COLO829 (cell line): ENCODE measurements around the gene SERTAD4.
"Not testable (repeated sequence)": the region's sequence is repeated elsewhere in the genome, so short reads cannot be mapped to it uniquely, and the experiment has no call there.

Experiments used
- DNase-seq: peaks from one replicate; pipeline ENCODE4 v3.0.0; 2012; ENCODE audit warnings: low spot score

SERTAD4 gene

DNA sequence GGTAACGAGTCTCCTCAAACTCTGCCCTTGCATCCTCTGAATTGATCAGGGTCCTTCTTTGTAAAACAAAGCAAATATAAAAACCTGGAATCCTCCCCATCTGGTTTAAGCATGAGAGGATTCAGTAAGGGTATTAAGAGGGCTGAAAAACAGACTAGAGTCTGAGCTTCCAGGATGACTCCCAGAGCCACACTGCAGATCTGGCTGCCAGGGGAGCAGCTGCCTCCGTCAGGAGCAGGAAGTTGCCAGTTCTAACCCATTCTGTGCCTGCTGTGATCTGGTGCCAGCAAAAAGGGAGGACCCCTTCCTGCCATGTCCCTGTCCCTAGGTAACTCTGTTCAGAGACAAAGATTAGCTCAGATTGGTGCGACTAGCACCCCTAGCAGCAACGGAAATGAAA lies 27.5 kb downstream of the SERTAD4 start:
- no peak for DNase-seq

DNA sequence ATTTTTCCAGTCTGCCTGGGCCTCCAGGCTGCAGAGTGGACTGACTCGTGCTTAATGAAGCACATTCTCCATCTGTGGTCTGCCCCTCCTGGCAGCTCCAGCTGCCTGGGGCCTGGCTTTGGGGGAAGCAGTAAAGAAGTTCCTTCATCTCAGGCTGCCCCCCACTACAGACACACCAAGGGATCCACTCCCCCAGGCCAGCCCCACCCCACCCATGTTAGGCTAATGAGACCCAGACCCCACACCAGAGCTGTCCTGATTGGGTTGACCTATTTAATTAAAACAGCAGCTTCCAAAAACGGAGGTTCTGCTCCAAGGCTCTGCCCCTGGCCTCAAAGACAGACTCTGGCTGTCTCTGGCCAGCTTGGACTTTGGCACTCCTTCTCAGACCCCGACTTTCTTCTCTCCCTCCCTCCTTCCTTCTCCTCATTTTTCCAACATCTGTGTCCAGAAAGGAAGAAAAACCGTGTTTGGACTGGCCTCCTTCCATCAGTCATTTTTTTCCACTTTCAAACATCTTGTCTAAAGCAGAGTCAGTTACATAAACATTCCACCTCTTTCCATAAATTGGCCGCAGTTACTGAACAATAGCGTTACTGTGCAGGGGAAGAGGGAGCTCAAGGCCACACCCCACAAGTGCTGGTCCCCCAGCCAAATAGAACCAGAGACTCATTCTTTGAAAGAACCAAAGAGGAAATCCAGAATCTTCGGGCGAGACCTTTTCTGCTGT lies 29.7 kb downstream of the SERTAD4 start:
- peak; percentile 92 for DNase-seq

DNA sequence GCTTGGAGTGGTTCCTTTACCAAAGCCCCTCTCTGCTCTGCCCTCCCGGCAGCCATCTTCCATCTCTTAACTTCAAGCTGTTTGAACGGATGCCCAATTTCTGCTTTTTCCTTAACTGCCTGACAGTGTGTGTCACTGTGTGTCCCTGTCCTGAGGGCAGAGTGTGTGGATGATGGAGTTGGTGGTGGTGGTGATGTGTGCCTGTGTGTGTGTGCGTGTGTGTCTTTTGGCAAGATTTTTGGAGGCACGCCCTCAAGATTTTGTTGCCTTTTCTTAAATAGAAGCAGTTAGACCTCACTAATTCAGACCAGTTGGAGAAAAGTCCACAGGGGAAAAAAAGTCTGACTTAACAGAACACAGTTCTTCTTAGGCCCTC lies 30.3 kb downstream of the SERTAD4 start:
- DNase-seq = no peak

DNA sequence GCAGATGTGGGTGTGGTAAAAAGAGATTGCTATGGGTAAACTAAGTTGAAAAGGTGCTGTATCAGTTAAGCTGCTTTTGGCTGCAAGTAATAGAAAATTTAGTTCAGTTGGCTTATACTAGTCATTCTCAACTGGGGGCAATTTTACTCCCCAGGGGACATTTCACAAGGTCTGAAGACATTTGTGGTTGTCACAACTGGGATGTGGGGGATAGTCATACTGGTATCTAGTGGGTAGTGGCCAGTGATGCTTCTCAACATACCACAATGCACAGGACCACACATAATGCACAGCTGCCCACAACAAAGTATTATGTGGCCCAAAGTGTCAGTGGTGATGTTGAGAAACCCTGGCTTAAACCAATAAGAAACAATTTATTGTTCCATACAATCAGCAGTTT lies 31.4 kb downstream of the SERTAD4 start:
- no peak for DNase-seq

DNA sequence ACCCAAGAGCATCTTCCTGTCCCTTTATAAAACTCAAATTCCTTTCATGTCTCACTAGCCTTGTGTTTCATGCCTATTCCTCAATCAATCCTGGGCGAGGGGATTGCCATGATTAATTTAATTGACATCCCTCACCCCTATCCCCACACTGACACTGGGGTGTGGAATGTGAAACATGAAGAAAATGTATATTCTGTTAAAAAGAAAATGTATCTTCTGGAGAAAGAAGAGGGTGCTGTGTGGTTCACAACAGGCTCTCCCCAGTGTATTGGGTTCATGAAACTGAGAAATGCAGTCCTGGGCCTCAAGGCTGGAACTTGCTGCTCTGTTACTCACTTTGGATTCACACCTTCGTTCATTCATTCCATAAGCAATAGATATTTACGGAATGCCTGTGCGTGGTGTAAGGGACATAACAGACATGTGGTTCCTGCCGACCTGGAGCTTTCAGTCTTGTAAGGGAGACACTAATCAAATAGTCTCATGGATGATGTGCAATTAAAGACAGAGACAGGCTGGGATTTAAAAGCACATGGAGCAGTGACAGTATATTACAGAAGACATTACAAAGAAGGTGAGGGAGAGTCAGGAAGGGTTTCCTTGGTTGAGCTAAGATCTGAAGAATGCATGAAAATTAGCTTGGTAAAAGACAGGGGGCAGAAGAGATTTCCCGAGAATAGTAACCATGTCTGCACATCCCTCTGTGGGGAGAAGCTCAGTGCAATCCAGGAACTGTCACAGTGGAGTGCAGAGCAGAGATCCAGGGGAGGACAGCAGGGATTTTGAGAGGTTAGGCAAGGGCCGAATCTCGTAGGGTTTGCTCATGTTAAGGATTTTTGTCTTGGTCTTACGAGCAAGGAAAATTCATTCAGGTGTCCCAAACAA lies 32.1 kb downstream of the SERTAD4 start:
- DNase-seq = no peak

DNA sequence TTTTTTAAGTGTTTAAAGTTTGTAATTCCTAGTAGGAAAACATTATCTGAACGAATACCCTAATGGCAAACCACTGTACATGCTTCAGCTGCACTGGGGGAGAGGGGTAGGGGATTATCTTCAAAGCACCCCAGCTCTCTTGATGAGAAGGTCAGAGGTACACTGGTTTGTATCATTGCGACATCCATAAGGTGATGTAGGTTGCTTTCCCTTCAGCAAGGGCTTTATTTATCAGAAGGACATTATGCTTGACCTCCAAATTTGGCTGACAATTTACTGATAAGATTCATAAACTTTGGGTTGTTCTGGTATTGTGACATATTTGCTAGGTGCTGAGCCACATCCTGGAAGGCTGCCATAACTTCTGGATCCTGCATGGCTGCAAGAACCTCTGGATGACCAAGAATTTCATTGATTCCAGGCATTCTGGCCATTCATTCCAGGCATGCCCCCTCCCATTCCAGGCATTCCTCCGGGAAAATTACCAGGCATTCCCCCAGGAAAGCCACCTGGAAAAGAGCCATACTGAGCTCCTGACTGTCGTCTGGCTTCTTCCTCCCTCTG lies 32.9 kb downstream of the SERTAD4 start:
- not testable (repeated sequence) for DNase-seq

DNA sequence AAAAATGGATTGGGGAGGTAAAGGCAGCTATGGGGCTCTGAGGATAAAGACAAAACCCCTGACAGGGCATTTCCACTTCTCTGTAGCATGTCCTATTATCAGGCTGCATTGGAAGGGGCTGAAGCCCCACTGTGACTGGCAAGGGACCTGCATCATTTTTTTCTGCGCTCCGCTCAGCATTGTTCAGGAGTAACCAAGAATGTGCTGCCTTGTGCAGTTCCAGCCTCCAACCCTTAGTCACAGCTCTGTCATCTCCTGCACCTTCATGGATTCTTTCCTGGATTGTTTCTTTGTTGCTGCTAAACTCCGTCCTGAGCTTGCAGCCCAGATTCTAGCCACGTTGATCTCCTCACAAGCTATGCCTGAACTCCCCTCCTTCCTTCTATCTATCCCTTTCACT lies 37.4 kb downstream of the SERTAD4 start:
- DNase-seq = no peak

DNA sequence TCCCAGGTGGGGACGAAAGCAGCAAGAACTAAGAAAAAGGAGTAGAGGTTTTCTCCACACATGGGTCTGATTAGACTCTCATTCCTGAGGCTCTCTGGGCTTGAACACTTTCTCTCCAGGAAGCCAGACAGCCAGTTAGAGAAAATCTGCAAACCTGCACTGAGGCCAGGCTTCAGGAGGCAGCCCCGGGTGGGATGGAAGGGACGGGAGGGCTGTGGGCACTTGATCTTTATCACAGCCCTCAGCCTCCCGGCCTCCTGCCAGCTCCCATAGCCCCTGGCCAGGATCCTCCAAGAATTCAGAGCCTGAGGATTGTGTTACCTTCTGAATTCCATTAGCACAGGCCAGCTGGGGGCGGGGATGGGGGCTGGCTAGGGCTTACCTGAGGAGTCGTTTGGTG lies 40.1 kb downstream of the SERTAD4 start:
- DNase-seq = no peak

DNA sequence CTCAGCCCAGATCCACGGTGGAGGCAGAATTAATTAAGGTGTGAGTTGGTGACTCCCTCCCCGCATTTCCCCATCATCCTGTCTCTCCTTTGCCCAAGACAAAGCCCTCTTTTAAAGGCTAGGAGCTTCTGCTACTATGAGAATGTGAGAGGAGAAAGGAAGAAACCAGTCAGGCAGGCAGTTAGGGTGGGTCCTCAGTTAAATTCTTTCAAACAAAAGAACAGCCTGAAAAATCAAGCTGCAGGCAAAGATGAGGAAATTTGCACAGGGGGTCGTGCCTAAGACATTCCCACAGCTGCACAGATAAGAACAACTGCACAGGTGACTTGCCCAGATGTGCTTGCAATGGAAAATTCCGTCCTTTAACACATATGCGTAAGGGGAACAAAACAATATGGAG lies 47.6 kb downstream of the SERTAD4 start:
- no peak for DNase-seq

DNA sequence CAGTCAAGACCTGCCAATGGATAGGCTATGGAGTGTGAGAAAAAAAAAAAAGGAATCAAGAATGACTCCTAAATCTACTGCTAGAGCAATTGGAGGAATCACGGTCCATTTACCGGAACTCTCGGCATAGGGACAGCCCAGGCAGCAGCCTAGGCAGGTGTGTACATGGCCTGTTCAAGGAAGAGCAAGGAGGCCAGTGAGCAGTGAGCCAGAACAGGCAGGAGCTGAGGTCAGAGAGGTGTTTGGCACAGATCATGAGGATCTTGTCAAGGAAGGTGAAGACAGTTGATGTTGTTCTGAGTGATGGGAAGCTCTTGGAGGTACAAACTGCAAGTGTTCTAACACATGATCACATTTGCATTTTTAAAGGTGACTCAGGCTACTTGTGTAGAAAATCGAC lies 55.5 kb downstream of the SERTAD4 start:
- DNase-seq = no peak

DNA sequence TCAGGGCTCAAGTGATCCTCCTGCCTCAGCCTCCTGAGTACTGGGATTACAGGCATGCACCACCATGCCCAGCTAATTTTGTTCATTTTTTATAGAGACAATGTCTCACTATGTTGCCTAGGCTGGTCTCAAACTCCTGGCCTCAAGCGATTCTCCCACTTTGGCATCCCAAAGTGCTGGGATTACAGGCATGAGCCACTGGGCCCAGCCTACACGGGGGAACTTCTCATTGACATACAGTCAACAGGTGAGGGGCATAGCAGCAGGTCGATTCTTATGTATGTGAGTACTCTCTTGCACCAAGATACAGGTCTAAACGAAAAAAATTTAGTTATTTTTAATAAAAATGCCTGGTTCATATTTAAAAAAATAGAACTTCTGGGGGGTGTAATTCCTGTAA lies 56.7 kb downstream of the SERTAD4 start:
- DNase-seq = no peak

DNA sequence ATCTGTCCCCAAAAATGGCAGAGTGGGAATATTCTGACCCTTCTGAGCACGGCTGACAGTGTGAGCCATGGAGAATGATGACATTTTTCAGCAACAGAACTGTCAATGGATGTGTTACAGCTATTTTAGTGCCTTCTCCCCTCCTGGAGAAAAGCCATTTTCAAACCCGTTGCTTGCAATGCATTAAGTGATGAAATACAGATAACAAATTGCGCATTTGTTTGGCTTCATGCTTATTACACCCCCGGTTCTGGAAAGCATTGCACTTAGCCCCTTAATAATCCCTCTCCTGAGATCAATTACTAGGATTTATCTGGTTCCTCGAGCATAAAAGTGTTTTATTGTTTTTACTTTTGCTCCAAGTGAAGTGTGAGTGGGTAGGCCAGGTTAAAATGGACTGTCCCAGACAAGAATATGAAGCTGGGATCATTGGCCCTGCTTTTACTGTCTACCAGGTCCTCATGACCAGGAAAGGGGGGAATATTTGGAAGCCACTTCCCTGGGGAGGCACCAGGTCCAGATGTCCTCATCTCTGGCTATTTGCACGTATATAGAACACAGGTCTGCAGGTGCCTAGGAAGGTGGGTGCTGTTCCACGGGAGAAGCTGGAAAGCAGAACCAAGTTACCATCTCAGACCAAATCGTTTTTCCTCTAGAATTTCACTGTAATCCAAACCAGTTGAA lies 58.6 kb downstream of the SERTAD4 start:
- no peak for DNase-seq

DNA sequence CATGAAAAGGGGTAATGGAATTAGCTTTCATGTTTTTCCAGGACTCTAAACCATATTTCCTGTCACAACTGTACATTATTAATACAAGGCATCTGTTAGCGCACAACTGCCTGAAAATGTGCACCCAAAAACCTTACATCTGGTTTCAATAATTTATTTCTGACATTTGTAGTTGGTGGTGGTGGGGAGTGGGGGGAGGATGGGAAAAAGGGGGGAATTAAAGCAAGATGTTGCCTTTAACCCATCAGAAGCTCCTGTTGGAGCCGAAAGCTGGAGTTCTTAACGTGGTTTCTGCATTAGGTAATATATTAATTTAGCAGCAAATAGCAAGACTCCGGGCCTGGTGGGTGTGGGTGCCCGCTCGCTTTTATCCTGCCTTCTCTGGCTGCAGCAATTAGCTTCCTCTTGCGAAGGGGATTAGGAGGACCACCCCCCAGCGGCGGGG lies 59.2 kb downstream of the SERTAD4 start:
- DNase-seq = no peak

DNA sequence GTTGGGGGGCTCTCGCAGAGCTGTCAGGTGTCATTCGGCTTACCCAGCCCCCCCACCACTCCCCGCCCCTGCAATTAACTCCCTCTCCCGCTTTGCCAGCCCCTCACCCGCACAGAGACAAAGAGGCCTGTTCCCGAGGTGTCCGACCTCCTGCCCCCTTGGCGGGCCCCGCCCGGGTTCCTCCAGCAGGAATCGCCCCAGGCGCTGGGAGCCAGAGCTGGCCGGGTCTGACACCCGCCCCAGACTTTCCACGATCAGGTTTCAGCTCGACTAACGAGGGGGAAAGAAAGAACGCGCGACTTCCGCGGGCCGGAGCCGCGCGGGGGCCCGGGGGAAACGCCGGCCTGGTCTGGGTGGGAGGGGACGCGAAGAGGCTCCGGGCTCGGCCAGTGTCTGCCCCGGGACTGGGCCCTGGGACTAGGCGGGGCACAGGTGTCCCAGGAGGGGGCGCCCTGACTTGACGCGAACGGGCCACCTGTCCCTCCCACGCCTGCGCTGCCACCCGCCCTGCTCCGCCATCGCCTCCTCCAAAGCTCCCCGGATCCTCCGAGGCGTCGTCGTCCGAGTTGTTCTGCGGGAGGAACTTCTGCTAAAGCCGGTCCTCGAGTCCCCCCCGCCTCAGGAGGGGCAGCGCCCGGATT lies 59.8 kb downstream of the SERTAD4 start:
- peak; percentile 58 for DNase-seq

DNA sequence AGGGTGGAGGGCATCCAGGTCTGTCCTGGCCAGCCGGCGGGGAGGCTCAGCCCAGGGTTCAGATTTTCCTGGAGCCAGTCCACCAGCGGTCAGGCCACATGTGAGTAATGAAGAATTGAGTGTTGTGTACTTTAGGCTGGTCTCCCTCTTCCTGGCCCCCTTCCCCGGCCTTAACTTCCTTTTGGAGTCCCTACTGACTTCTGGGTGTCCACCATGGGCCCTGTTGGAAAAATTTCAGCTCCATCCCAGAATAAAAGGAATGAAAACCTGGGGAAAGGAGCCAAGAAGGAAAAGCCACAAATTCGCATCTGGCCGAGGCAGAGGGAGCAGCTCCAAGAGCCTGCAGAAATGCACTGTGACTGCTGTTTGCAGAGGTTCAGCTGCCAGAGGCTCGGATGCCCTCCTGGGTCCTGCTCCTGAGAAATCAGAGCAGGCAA lies 60.6 kb downstream of the SERTAD4 start:
- DNase-seq = no peak

DNA sequence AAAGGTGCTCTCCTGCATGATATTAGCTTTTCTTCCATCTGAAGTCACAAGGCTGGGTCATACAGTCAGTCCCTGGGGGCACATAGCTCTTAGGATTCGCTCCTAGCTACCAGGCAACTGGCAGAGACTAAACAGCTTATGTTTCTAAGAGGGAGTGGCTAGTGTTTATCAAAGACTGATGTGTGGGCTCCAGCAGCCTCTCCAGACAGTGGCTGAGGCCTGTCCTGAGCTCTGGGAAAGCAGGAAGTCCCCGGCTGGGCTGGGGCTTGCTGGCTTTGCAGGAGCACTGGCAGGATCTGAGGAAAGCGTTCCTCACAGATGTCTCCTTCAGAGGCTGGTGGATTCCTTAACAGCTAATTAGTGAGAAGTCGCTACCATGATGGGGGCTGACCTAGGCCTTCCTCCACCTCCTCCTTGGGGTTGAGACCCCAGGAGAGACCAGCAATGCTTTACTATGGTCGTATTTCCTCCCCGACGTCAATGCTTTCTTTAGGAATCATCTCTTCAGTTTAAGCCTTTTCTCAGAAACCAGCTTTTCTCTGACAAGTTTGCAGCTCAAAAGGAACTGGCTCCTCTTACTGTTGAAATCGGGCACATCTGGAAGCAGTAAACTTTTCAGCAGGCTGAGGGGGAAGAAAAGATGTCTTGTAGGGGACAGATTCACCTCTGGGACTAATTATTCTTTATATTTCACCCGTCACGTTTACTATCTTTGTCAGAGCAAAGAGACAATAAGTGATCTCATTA lies 62.6 kb downstream of the SERTAD4 start:
- DNase-seq = peak; percentile 98
